ENCODE results near the gene JARID2.

- TF ChIP-seq HMGXB4 (CRISPR knock-in tag; IDR thresholded peaks at IDR 0.05): no peak
- no peak for TF ChIP-seq RNF2 (IDR thresholded peaks at IDR 0.05)
- TF ChIP-seq DACH1 (IDR thresholded peaks at IDR 0.05; ENCODE audit: partially characterized antibody): no peak
- no peak for TF ChIP-seq ZKSCAN1 (IDR thresholded peaks at IDR 0.05; ENCODE audit: low read depth, low read length)
- no peak for TF ChIP-seq MYNN (IDR thresholded peaks at IDR 0.05)
- TF ChIP-seq MYNN (CRISPR knock-in tag; IDR thresholded peaks at IDR 0.05): no peak
- no peak for TF ChIP-seq E2F5 (CRISPR knock-in tag; IDR thresholded peaks at IDR 0.05)
- TF ChIP-seq HCFC1 (IDR thresholded peaks at IDR 0.05; ENCODE audit: low read depth, low read length): no peak
- no peak for TF ChIP-seq POLR2A (conservative IDR thresholded peaks at IDR 0.05)
- no peak for TF ChIP-seq ARHGAP35 (IDR thresholded peaks at IDR 0.05; ENCODE audit: partially characterized antibody)
- no peak for TF ChIP-seq FOXO4 (CRISPR knock-in tag; IDR thresholded peaks at IDR 0.05)
- TF ChIP-seq USF2 (CRISPR knock-in tag; IDR thresholded peaks at IDR 0.05): no peak
Measured at GRCh38 chr6:15423286-15423993, 177.6 kb downstream of the JARID2 start.

Measured in K562 (cell line).